IMR-90 (cell line): ENCODE results near the gene DCDC1. TPM values are rescaled to one million over a fixed set of nuclear protein-coding genes. Genes with fewer than 3 reads are reported as not detected.

Source experiments
- ATAC-seq: fragments of 200-7000 bp; cut with Tn5 transposase; 2 replicates; pipeline ENCODE4 v1.9.1; 2020; ENCODE audit warnings: low read depth, mild to moderate bottlenecking, moderate library complexity
- BruUV-seq: library from RNA; stranded (reverse); fragments of 400-500 nt; replicated peaks from 2 replicates; lab custom pipeline; 2021; lab: Mats Ljungman, UMichigan
- CTCF ChIA-PET: fragments of 300-600 bp; formaldehyde crosslinking; extraction: SDS; loops from one replicate; lab custom pipeline; 2021; ENCODE audit warnings: antibody characterized with exemption; lab: Yijun Ruan, JAX
- POLR2A ChIA-PET: fragments of 300-600 bp; sonication (Branson Sonifier 250); formaldehyde crosslinking; loops from one replicate; lab custom pipeline; 2022; ENCODE audit warnings: antibody characterized with exemption; ENCODE audit not compliant: unreplicated experiment; lab: Charles Lee
- DNase-seq: peaks from one replicate; pipeline ENCODE4 v3.0.0; 2013
- H2AFZ ChIP-seq: replicated peaks from 2 replicates; pipeline ENCODE3; 2013; ENCODE audit warnings: low read length, mild to moderate bottlenecking; ENCODE audit not compliant: poor library complexity
- H2AK5ac ChIP-seq: 2 replicates; pipeline ENCODE4 v1.6.1; 2013; ENCODE audit warnings: low read depth, low read length, inconsistent platforms
- H2AK9ac ChIP-seq: replicated peaks from 2 replicates; pipeline ENCODE3; 2013; ENCODE audit warnings: mild to moderate bottlenecking, low read depth, low read length, moderate library complexity; ENCODE audit not compliant: poor library complexity
- H2BK120ac ChIP-seq: 2 replicates; pipeline ENCODE4 v1.6.1; 2013; ENCODE audit warnings: low read depth, low read length, inconsistent platforms
- H2BK15ac ChIP-seq: 3 replicates; pipeline ENCODE4 v1.6.1; 2013; ENCODE audit warnings: low read depth, low read length, inconsistent platforms
- H2BK20ac ChIP-seq: 2 replicates; pipeline ENCODE4 v1.6.1; 2013; ENCODE audit warnings: low read depth, mild to moderate bottlenecking, inconsistent platforms, low read length, moderate library complexity
- H2BK5ac ChIP-seq: 2 replicates; pipeline ENCODE4 v1.6.1; 2013; ENCODE audit warnings: mild to moderate bottlenecking, low read depth, low read length, inconsistent platforms; ENCODE audit not compliant: poor library complexity, severe bottlenecking
- H3K14ac ChIP-seq: replicated peaks from 2 replicates; pipeline ENCODE4 v1.6.1; 2013; ENCODE audit warnings: low read depth, low read length, inconsistent platforms
- H3K18ac ChIP-seq: 2 replicates; pipeline ENCODE4 v1.6.1; 2013; ENCODE audit warnings: low read depth, low read length, control low read depth
- H3K23ac ChIP-seq: 2 replicates; pipeline ENCODE4 v1.6.1; 2013; ENCODE audit warnings: low read depth, low read length, inconsistent platforms
- H3K27ac ChIP-seq: 2 replicates; pipeline ENCODE4 v1.5.1; 2013; ENCODE audit warnings: mild to moderate bottlenecking, control low read depth, low read length; ENCODE audit not compliant: insufficient read depth
- H3K27me3 ChIP-seq: 2 replicates; pipeline ENCODE4 v1.6.1; 2013; ENCODE audit warnings: low read length; ENCODE audit not compliant: control insufficient read depth, insufficient read depth
- H3K36me3 ChIP-seq: 2 replicates; pipeline ENCODE4 v1.6.1; 2013; ENCODE audit warnings: low read length, mixed read lengths; ENCODE audit not compliant: control insufficient read depth, insufficient read depth
- H3K4ac ChIP-seq: 2 replicates; pipeline ENCODE4 v1.6.1; 2013; ENCODE audit warnings: low read depth, low read length, inconsistent platforms
- H3K4me1 ChIP-seq: 2 replicates; pipeline ENCODE4 v1.6.1; 2013; ENCODE audit warnings: low read length, mixed read lengths; ENCODE audit not compliant: control insufficient read depth, insufficient read depth
- H3K4me2 ChIP-seq: 2 replicates; pipeline ENCODE4 v1.6.1; 2013; ENCODE audit warnings: low read depth, mild to moderate bottlenecking, control low read depth, low read length, moderate library complexity
- H3K4me3 ChIP-seq: 2 replicates; pipeline ENCODE4 v1.5.1; 2013; ENCODE audit warnings: low read depth, mild to moderate bottlenecking, control low read depth, low read length, moderate library complexity; ENCODE audit not compliant: insufficient read depth
- H3K56ac ChIP-seq: 2 replicates; pipeline ENCODE4 v1.6.1; 2013; ENCODE audit warnings: low read length, inconsistent platforms; ENCODE audit not compliant: insufficient read depth; ENCODE audit errors: extremely low read depth
- H3K79me1 ChIP-seq, 2 experiments: 2 replicates each; pipeline ENCODE4 v1.6.1; 2013; ENCODE audit warnings: low read length in 2 of 2, inconsistent platforms in 1 of 2, low read depth in 1 of 2
- H3K9ac ChIP-seq: 2 replicates; pipeline ENCODE4 v1.6.1; 2013; ENCODE audit warnings: low read depth, low read length, control low read depth
- H3K9me1 ChIP-seq: 2 replicates; pipeline ENCODE4 v1.6.1; 2013; ENCODE audit warnings: low read length, inconsistent platforms; ENCODE audit not compliant: insufficient read depth
- H3K9me3 ChIP-seq: 2 replicates; pipeline ENCODE4 v1.6.1; 2013; ENCODE audit warnings: low read length; ENCODE audit not compliant: control insufficient read depth, insufficient read depth
- H4K20me1 ChIP-seq: 2 replicates; pipeline ENCODE4 v1.6.1; 2013; ENCODE audit warnings: low read length, inconsistent platforms; ENCODE audit not compliant: insufficient read depth
- H4K5ac ChIP-seq: 2 replicates; pipeline ENCODE4 v1.6.1; 2013; ENCODE audit warnings: mild to moderate bottlenecking, low read depth, low read length, control low read depth
- H4K8ac ChIP-seq, 2 experiments: 2 replicates each; pipeline ENCODE4 v1.6.1; 2013; ENCODE audit warnings: low read depth in 2 of 2, low read length in 2 of 2, control low read depth in 1 of 2, inconsistent platforms in 1 of 2
- H4K91ac ChIP-seq: 2 replicates; pipeline ENCODE4 v1.6.1; 2013; ENCODE audit warnings: low read depth, low read length, inconsistent platforms; ENCODE audit not compliant: insufficient read depth
- BHLHE40 ChIP-seq: fragments of 150-350 bp; IDR thresholded peaks from 2 replicates; pipeline ENCODE4 v1.6.1; 2016; ENCODE audit warnings: mild to moderate bottlenecking, low read depth, low read length
- FOS ChIP-seq: fragments of 150-350 bp; IDR thresholded peaks from 2 replicates; pipeline ENCODE4 v1.6.1; 2016; ENCODE audit warnings: low read depth, low read length
- NFE2L2 ChIP-seq: fragments of 150-350 bp; IDR thresholded peaks from 2 replicates; pipeline ENCODE4 v1.6.1; 2016; ENCODE audit warnings: low read depth, mild to moderate bottlenecking, low read length
- RAD21 ChIP-seq: IDR thresholded peaks from 2 replicates; pipeline ENCODE4 v1.6.1; 2012; ENCODE audit warnings: low read length, improper control_type of control experiment
- RFX5 ChIP-seq: IDR thresholded peaks from 2 replicates; pipeline ENCODE4 v1.8.0; 2012; ENCODE audit warnings: low read depth, mild to moderate bottlenecking, low read length, moderate library complexity
- WGBS, 2 experiments: methylation state at CpG; one replicate each; pipeline versions ENCODE4 v1.1.5 to v1.1.7; 2013; ENCODE audit warnings: missing lambda C conversion rate in 2 of 2; ENCODE audit not compliant: insufficient read length in 1 of 2; ENCODE audit errors: extremely low coverage in 2 of 2; 5-methylcytosine and 5-hydroxymethylcytosine counted together
- dilution Hi-C: fragments of 300-500 bp; cut with HindIII; formaldehyde crosslinking; loops from one replicate; pipeline ENCODE4 v1.14.3; 2018; ENCODE audit warnings: low sequenced_read_pairs; ENCODE audit not compliant: unreplicated experiment
- in situ Hi-C: fragments of 300-500 bp; cut with MboI; formaldehyde crosslinking; loops from 3 replicates; pipeline ENCODE4 v1.14.3; 2019; ENCODE audit warnings: low sequenced_read_pairs, inconsistent platforms, mixed read lengths
- intact Hi-C: fragments of 100-400 bp; cut with micrococcal nuclease; formaldehyde crosslinking; loops from 2 replicates; pipeline ENCODE4 v1.10.0; 2022
- polyA plus RNA-seq, 3 experiments: library from polyadenylated mRNA; depleted of rRNA; stranded (reverse); fragments of >200 nt; gene quantifications; 2 replicates each; pipeline ENCODE4 v1.2.3, GENCODE V29; 2012; ENCODE audit warnings: low replicate concordance in 1 of 3
- total RNA-seq: library from RNA; depleted of rRNA; stranded (reverse); fragments of >200 nt; gene quantifications from 2 replicates; pipeline ENCODE4 v1.2.3, GENCODE V29; 2012

The DCDC1 gene
- total and polyA plus RNA-seq, 2 of the 4 experiments (the other 2 are of a cell fraction) = not detected

GRCh38 chr11:31022080-31022479 is 347.5 kb downstream of the DCDC1 start:
- Histone ChIP-seq H3K4ac (no peak overlapping the region), H2BK20ac (no peak overlapping the region), H4K5ac (no peak overlapping the region), H3K9me3 (no peaks in the 10 kb centered on the region), H3K27ac (no peak overlapping the region), H4K20me1 (no peaks in the 10 kb centered on the region), H3K18ac (no peak overlapping the region), H2AK9ac (no peak overlapping the region), H3K4me3 (no peak overlapping the region), H3K4me2 (no peak overlapping the region), H3K23ac (no peak overlapping the region), H3K56ac (no peak overlapping the region), H2BK15ac (no peak overlapping the region), H3K14ac (no peak overlapping the region), H2AFZ (no peak overlapping the region), H3K9me1 (no peaks in the 10 kb centered on the region), H3K9ac (no peak overlapping the region), H3K79me1 (no peaks in the 10 kb centered on the region), H3K36me3 (no peaks in the 10 kb centered on the region), H3K27me3 (no peaks in the 10 kb centered on the region), H4K8ac (no peak overlapping the region), H3K4me1 (no peaks in the 10 kb centered on the region), H4K91ac (no peak overlapping the region), H2BK5ac (no peak overlapping the region), H2AK5ac (no peak overlapping the region), H2BK120ac (no peak overlapping the region)
- ATAC-seq = no peak
- intact Hi-C loops = loop anchor here (10.0 kb wide), 1 partner anchor 763 kb away; no protein-coding TSS in a partner anchor
- dilution Hi-C loops = no loop called here
- ChIA-PET CTCF (no interaction called here), POLR2A (no interaction called here)
- TF ChIP-seq BHLHE40 (no peak), NFE2L2 (no peak), RFX5 (no peak), RAD21 (no peak), FOS (no peak)
- in situ Hi-C loops = no loop called here
- BruUV-seq = no TSS peak
- WGBS, 2 experiments = no CpG with 5 or more reads among the region's 2 CpGs
- no peak for DNase-seq
